ENCODE data around the gene NELFE. TPM values are rescaled to one million over a fixed set of nuclear protein-coding genes. Genes with fewer than 3 reads are reported as not detected.

The NELFE gene
- total RNA-seq, 1 experiment from 2014 or later, result 91.4 TPM

DNA sequence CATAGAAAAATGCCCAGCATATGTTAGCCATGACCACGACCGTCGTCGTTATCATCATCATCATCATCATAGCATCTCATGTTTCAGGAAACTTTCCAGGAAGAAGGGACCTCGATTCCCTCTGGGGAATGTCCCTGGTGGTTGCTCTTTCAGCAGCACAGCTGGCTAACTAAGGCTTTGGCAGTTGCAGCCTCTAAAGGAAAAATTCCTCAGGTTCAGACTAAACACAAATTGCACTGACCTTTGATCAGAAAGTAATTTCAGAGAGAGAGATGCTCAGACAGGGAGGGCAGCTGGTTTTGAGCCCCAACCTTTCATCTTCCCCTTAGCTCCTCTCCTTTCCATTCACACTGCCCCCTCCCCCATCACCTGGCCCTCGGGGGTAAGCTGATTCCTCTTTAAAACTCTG is 18.5 kb downstream of the NELFE start:
- Mint-ChIP-seq H3K4me1 (peaks cover 6 to 11% of the 10 kb centered on the region in 2 experiments), H3K27me3 (ENCODE audit: low read depth) (peaks cover 34% of the 10 kb centered on the region), H3K9me3 (no peaks in the 10 kb centered on the region; a peak in 1 of 5 replicates), H3K4me3 (no peak overlapping the region), H3K27ac (no peak overlapping the region; a peak in 1 of 7 replicates), H3K36me3 (ENCODE audit: insufficient read depth in 1 of 3, low read depth in 3 of 3) (no peaks in the 10 kb centered on the region; a peak in 1 of 7 replicates)
- H3K27me3 ChIP-seq (ENCODE audit: insufficient read depth, low read length), result no peaks in the 10 kb centered on the region
- no CpG with 5 or more reads among the region's 6 CpGs for WGBS (ENCODE audit: extremely low coverage, insufficient read length, low lambda C conversion rate)
- no peak overlapping the region for H4K5ac ChIP-seq (ENCODE audit: insufficient read length, low read depth, low read length)
- no peak overlapping the region for H2AFZ ChIP-seq (ENCODE audit: low read length)
- no peak overlapping the region for H2BK5ac ChIP-seq (ENCODE audit: insufficient read length, low read length)
- H2BK12ac ChIP-seq (ENCODE audit: insufficient read length, low read depth, low read length), result no peak overlapping the region
- no peak overlapping the region for H3K9ac ChIP-seq (ENCODE audit: extremely low read depth, insufficient read length, low read length)
- DNase-seq, result no peak
- no peak overlapping the region for H3K27ac ChIP-seq (ENCODE audit: insufficient read length, low read depth, low read length)
- no peak overlapping the region for H3K18ac ChIP-seq (ENCODE audit: insufficient read length, low read depth, low read length)
- no peak overlapping the region for H2AK5ac ChIP-seq (ENCODE audit: insufficient read length, low read length)
- H3K56ac ChIP-seq (ENCODE audit: insufficient read length, low read depth, low read length), result no peak overlapping the region
- H3K14ac ChIP-seq (ENCODE audit: insufficient read depth, low read length), result no peak overlapping the region
- no peak overlapping the region for H4K8ac ChIP-seq (replicated peaks; ENCODE audit: insufficient read length, low read depth, low read length)
- no peaks in the 10 kb centered on the region for H3K79me1 ChIP-seq (ENCODE audit: insufficient read depth, low read depth, low read length, poor library complexity, severe bottlenecking)
- H2BK15ac ChIP-seq (ENCODE audit: low read depth, low read length), result no peak overlapping the region
- TF ChIP-seq, protein P1, sequence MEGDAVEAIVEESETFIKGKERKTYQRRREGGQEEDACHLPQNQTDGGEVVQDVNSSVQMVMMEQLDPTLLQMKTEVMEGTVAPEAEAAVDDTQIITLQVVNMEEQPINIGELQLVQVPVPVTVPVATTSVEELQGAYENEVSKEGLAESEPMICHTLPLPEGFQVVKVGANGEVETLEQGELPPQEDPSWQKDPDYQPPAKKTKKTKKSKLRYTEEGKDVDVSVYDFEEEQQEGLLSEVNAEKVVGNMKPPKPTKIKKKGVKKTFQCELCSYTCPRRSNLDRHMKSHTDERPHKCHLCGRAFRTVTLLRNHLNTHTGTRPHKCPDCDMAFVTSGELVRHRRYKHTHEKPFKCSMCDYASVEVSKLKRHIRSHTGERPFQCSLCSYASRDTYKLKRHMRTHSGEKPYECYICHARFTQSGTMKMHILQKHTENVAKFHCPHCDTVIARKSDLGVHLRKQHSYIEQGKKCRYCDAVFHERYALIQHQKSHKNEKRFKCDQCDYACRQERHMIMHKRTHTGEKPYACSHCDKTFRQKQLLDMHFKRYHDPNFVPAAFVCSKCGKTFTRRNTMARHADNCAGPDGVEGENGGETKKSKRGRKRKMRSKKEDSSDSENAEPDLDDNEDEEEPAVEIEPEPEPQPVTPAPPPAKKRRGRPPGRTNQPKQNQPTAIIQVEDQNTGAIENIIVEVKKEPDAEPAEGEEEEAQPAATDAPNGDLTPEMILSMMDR (conservative IDR thresholded peaks at IDR 0.05), result no peak
- no peaks in the 10 kb centered on the region for H3K23me2 ChIP-seq (ENCODE audit: insufficient read length, low read depth, low read length, poor library complexity, severe bottlenecking)
- no peak overlapping the region for H3K23ac ChIP-seq (ENCODE audit: insufficient read length, low read depth, low read length)
- H3K4me2 ChIP-seq (ENCODE audit: insufficient read depth, insufficient read length, low read length), result no peak overlapping the region
- no peaks in the 10 kb centered on the region for H4K20me1 ChIP-seq (ENCODE audit: control insufficient read depth, insufficient read depth, insufficient read length)
- no peak overlapping the region for H4K91ac ChIP-seq (ENCODE audit: insufficient read length, low read depth, low read length)
- H3K4ac ChIP-seq (ENCODE audit: low read depth, low read length), result no peak overlapping the region
- H3K79me2 ChIP-seq (ENCODE audit: insufficient read depth, low read length), result no peaks in the 10 kb centered on the region
- no peak overlapping the region for H2BK20ac ChIP-seq (ENCODE audit: low read depth, low read length, poor library complexity, severe bottlenecking)
- H2BK120ac ChIP-seq (ENCODE audit: low read depth, low read length, poor library complexity, severe bottlenecking), result no peak overlapping the region
- no peaks in the 10 kb centered on the region for H3K9me3 ChIP-seq (ENCODE audit: control insufficient read depth, low read depth, low read length)
- no peak overlapping the region for H3T11ph ChIP-seq (ENCODE audit: low read length)
- peaks cover 2% of the 10 kb centered on the region; the same call in 1 of the 2 replicates for H3K4me1 ChIP-seq (ENCODE audit: insufficient read depth, low read length)

All from H9 (cell line).